HG03060 (cell line): Measurements from ENCODE around the gene CPOX.
"Not testable (repeated sequence)": the region's sequence is repeated elsewhere in the genome, so short reads cannot be mapped to it uniquely, and the experiment has no call there.

ENCODE experiments used
- ATAC-seq: cut with Tn5 transposase; IDR thresholded peaks from one replicate; pipeline ENCODE4 v1.9.1; 2021; ENCODE audit warnings: low read depth, moderate number of reproducible peaks; ENCODE audit not compliant: unreplicated experiment

CPOX gene

GRCh38 chr3:98593046-98593936 is at the start of gene CPOX:
TSS of gene CPOX (minus strand) at chr3:98593611. CDS start at chr3:98593504, 107 bp downstream.
- peak; percentile 77 for ATAC-seq

GRCh38 chr3:98642769-98643168 is 49.4 kb upstream of the CPOX start:
- ATAC-seq = not testable (repeated sequence)

- ATAC-seq = not testable (repeated sequence)
These were observed 48.3 kb upstream of the CPOX start for GRCh38 chr3:98641756-98642155.

GRCh38 chr3:98638515-98638914 is 45.1 kb upstream of the CPOX start:
- ATAC-seq = not testable (repeated sequence)

- ATAC-seq = no peak
These were observed 37.0 kb upstream of the CPOX start for GRCh38 chr3:98630416-98630815.

GRCh38 chr3:98628317-98628716 is 34.9 kb upstream of the CPOX start:
- no peak for ATAC-seq

- ATAC-seq = no peak
These were observed 32.7 kb upstream of the CPOX start for GRCh38 chr3:98626151-98626550.

GRCh38 chr3:98623572-98624280 is 30.3 kb upstream of the CPOX start:
- no peak for ATAC-seq

GRCh38 chr3:98617841-98618240 is 24.4 kb upstream of the CPOX start:
- no peak for ATAC-seq

- no peak for ATAC-seq
These were observed 20.2 kb upstream of the CPOX start for GRCh38 chr3:98613616-98614015.

- ATAC-seq = peak; percentile 66
These were observed 19.6 kb upstream of the CPOX start for GRCh38 chr3:98612996-98613517.

GRCh38 chr3:98612587-98612986 is 19.2 kb upstream of the CPOX start:
- ATAC-seq = peak; percentile 41

- ATAC-seq = no peak
These were observed 14.6 kb upstream of the CPOX start for GRCh38 chr3:98608029-98608428.

- no peak for ATAC-seq
These were observed 10.2 kb upstream of the CPOX start for GRCh38 chr3:98603580-98603979.

GRCh38 chr3:98602078-98602678 is 8.8 kb upstream of the CPOX start:
- ATAC-seq = no peak

- ATAC-seq = no peak
These were observed 7.8 kb upstream of the CPOX start for GRCh38 chr3:98601180-98601579.

- ATAC-seq = peak; percentile 55
These were observed 7.1 kb upstream of the CPOX start for GRCh38 chr3:98600412-98601095.

GRCh38 chr3:98599647-98600411 is 6.4 kb upstream of the CPOX start:
- ATAC-seq = no peak

GRCh38 chr3:98598492-98598891 is 5.1 kb upstream of the CPOX start:
- no peak for ATAC-seq
